Measurements from ENCODE around the gene SPATA32. TPM values are rescaled to one million over a fixed set of nuclear protein-coding genes. Genes with fewer than 3 reads are reported as not detected.
A peak's percentile ranks its signal among the peaks of the same experiment; 100 is the strongest.

SPATA32 gene
- total and polyA plus RNA-seq, 12 donors = 0.06 to 0.11 TPM; not detected in 10

DNA sequence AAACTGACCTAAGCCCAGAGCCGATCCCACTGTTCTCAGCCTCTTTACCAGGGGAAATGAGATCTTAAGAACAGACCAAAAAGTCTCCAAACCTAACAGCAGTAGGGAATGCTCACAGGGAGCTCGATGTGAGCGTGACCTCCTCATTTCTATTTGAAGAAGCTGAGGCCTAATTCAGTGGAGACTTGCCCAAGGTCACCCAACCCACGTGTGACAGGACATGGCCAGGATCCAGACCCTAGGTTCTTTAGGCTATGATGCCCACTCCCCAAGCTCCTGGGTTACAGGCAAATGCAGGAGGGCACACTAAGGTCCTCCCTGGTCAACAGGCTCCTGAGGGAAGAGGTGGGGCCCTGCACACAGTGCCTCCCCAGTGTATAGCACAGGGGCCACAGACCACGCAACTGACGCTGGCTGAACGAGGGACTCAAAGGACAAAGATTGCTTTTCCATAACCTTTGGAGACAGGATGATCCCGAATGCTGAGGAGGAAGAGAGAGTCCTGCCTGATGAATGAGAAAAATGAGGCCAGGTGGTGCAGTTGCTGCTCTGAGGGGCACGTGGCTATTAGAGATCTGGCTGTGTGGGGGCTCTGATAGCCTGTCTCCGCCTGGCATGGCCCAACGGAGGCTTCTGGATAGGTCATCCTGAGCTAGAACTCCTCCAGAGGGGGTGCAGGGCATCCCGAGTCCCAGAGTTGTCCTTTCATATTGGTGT lies 31.0 kb upstream of the SPATA32 start:
- no peaks in the 10 kb centered on the region for H3K27me3 ChIP-seq
- no peak for TF ChIP-seq POLR2A (IDR thresholded peaks at IDR 0.05)
- TF ChIP-seq, protein P1, sequence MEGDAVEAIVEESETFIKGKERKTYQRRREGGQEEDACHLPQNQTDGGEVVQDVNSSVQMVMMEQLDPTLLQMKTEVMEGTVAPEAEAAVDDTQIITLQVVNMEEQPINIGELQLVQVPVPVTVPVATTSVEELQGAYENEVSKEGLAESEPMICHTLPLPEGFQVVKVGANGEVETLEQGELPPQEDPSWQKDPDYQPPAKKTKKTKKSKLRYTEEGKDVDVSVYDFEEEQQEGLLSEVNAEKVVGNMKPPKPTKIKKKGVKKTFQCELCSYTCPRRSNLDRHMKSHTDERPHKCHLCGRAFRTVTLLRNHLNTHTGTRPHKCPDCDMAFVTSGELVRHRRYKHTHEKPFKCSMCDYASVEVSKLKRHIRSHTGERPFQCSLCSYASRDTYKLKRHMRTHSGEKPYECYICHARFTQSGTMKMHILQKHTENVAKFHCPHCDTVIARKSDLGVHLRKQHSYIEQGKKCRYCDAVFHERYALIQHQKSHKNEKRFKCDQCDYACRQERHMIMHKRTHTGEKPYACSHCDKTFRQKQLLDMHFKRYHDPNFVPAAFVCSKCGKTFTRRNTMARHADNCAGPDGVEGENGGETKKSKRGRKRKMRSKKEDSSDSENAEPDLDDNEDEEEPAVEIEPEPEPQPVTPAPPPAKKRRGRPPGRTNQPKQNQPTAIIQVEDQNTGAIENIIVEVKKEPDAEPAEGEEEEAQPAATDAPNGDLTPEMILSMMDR (IDR thresholded peaks at IDR 0.05) = no peak
- WGBS, 4 donors = 51 to 57% (median 53%) methylated on average over 10 to 12 of the region's 12 CpGs
- H3K4me1 ChIP-seq (replicated peaks in 1 of 2) = peaks cover 38 to 85% of the 10 kb centered on the region in 2 donors
- no peaks in the 10 kb centered on the region for H3K9me3 ChIP-seq (replicated peaks in 1 of 3)
- peak overlapping the region in 4 of 5 donors; percentile 80 to 90 (median 80) for H3K27ac ChIP-seq
- peak in 5 of 7 donors; percentile 38 to 82 (median 59) for DNase-seq
- no peak overlapping the region for H3K4me3 ChIP-seq
- intact Hi-C loops (cut with DNase I) = no loop called here
- peaks cover 0 to 9% of the 10 kb centered on the region in 2 donors for H3K36me3 ChIP-seq (replicated peaks in 1 of 2)

DNA sequence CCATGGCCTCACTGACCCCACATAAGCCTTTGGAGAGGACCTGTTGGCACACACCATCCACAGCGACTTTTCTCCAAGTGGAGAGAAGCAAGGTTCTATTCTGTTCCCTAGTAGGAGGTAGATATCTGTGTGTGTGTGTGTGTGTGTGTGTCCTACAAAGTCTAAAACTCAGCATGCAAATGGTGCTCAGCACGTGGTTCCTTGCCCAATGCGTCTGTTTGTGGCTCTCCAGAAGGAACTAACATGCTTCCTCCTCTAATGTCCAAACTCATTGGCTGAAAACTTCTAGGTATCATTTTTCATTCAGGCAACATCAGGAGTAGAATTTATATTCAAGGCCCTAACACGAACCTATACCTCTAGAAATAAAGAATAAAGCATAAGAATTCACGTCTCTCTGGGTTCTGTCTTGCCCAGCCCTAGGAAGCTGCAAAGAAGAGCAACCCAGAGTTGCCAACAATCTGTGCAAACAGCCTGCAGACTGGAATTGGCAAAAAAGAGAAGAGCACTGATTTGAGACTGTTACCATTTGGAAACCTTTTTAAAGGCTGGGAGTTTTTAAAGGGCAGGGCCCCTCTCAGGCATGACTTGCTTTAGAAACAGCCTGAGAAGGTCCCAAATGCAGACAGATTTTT lies 29.4 kb upstream of the SPATA32 start:
- H3K36me3 ChIP-seq (replicated peaks in 1 of 2) = peaks cover 0 to 20% of the 10 kb centered on the region in 2 donors
- H3K27ac ChIP-seq = peak overlapping the region in 2 of 5 donors; percentile 32 to 56
- intact Hi-C loops (cut with DNase I) = no loop called here
- peak in 3 of 7 donors; percentile 20 to 49 (median 47) for DNase-seq
- peaks cover 38 to 78% of the 10 kb centered on the region in 2 donors for H3K4me1 ChIP-seq (replicated peaks in 1 of 2)
- no peaks in the 10 kb centered on the region for H3K27me3 ChIP-seq
- no peak overlapping the region for H3K4me3 ChIP-seq
- H3K9me3 ChIP-seq (replicated peaks in 1 of 3) = no peaks in the 10 kb centered on the region
- 70 to 81% (median 75%) methylated on average over 5 of the region's 5 CpGs for WGBS, 4 donors
- no peak for TF ChIP-seq POLR2A (IDR thresholded peaks at IDR 0.05)
- TF ChIP-seq, protein P1 (IDR thresholded peaks at IDR 0.05) = no peak

DNA sequence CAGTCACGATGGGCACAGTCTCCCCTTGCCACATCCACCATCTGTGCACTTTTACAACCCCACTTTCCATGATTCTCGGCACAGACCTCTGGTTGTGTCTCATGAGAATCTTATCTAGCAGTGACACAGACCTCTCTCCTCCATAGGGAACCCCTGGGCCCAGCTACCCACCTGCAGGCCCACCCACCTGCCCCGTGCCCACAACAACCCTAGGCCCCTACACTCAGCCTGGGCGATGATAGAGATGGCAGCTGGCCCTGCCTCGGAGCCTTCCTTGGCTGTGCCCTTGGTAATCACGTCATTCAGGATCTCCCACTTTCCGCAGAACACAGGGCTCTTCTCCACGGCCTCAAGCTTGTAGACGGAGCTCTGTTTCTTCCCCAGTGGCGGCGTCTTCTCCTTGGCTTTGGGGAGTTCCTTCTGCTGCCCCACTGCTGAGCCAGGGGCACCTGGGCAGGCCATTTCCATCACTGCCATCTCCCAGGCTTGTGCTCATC lies 28.4 kb upstream of the SPATA32 start:
- intact Hi-C loops (cut with DNase I) = no loop called here
- Histone ChIP-seq H3K9me3 (replicated peaks in 1 of 3) (no peaks in the 10 kb centered on the region), H3K27me3 (no peaks in the 10 kb centered on the region), H3K36me3 (replicated peaks in 1 of 2) (peaks cover 0 to 25% of the 10 kb centered on the region in 2 donors), H3K27ac (peak overlapping the region in 1 of 5 donors; percentile 27), H3K4me1 (replicated peaks in 1 of 2) (peaks cover 38 to 69% of the 10 kb centered on the region in 2 donors), H3K4me3 (no peak overlapping the region)
- TF ChIP-seq, protein P1 (IDR thresholded peaks at IDR 0.05) = no peak
- TF ChIP-seq POLR2A (IDR thresholded peaks at IDR 0.05) = no peak
- WGBS, 4 donors = 64 to 88% (median 82%) methylated on average over 7 to 11 of the region's 11 CpGs
- peak in 1 of 7 donors; percentile 14 for DNase-seq
